H1 (cell line): ENCODE measurements around the gene IL1RAPL1. TPM values are rescaled to one million over a fixed set of nuclear protein-coding genes. Genes with fewer than 3 reads are reported as not detected.

Source experiments
- EP300 ChIP-seq, 2 experiments: IDR thresholded peaks; 1 replicate in 1 of 2; 2 replicates in 1 of 2; pipeline ENCODE4 v1.6.1; 2011 to 2012; ENCODE audit warnings: low read depth in 2 of 2, low read length in 2 of 2, mild to moderate bottlenecking in 2 of 2, borderline replicate concordance in 1 of 2, inconsistent platforms in 1 of 2, moderate library complexity in 1 of 2
- JUN ChIP-seq: IDR thresholded peaks from 2 replicates; pipeline ENCODE4 v1.6.1; 2011; ENCODE audit warnings: low read depth, mild to moderate bottlenecking, improper control_type of control experiment, low read length
- polyA plus RNA-seq, 7 experiments: library from polyadenylated mRNA; depleted of rRNA in 3 of 7; stranded (reverse) in 5 of 7; unstranded in 2 of 7; fragments of >200 nt in 5 of 7; fragments of 200-250 nt in 2 of 7; gene quantifications; 1 replicate in 5 of 7; 2 replicates in 1 of 7; 4 replicates in 1 of 7; pipeline versions ENCODE4 v1.2.1 to v1.2.3, GENCODE V29; 2011 to 2013; ENCODE audit warnings: missing spikeins in 2 of 7, mixed read lengths in 2 of 7
- total RNA-seq: library from RNA; stranded (reverse); fragmentation: NEBNext Ultra II Directional; extraction: Animal tissue kit (Norgen Biotek cat#: 25700); gene quantifications from 2 replicates; pipeline ENCODE4 v1.2.1, GENCODE V29; 2021
- TF ChIP-seq, protein P1 (sequence below): IDR thresholded peaks from 2 replicates; pipeline ENCODE4 v1.6.1; 2012; ENCODE audit warnings: inconsistent platforms
- TF ChIP-seq, protein P2 (sequence below): IDR thresholded peaks from 2 replicates; pipeline ENCODE4 v1.6.1; 2012; ENCODE audit warnings: low read length, inconsistent platforms

The IL1RAPL1 gene
- total and polyA plus RNA-seq, 2 of the 8 experiments (the other 6 are each of a cell fraction or from before 2014, with no cell fraction given): 0.11 to 0.35 TPM

- TF ChIP-seq EP300 (IDR thresholded peaks at IDR 0.05; ENCODE audit: borderline replicate concordance in 1 of 2, low read depth in 2 of 2, low read length in 2 of 2) (no peak), JUN (no peak)
- TF ChIP-seq, protein P1, sequence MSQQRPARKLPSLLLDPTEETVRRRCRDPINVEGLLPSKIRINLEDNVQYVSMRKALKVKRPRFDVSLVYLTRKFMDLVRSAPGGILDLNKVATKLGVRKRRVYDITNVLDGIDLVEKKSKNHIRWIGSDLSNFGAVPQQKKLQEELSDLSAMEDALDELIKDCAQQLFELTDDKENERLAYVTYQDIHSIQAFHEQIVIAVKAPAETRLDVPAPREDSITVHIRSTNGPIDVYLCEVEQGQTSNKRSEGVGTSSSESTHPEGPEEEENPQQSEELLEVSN: no peak
- TF ChIP-seq, protein P2, sequence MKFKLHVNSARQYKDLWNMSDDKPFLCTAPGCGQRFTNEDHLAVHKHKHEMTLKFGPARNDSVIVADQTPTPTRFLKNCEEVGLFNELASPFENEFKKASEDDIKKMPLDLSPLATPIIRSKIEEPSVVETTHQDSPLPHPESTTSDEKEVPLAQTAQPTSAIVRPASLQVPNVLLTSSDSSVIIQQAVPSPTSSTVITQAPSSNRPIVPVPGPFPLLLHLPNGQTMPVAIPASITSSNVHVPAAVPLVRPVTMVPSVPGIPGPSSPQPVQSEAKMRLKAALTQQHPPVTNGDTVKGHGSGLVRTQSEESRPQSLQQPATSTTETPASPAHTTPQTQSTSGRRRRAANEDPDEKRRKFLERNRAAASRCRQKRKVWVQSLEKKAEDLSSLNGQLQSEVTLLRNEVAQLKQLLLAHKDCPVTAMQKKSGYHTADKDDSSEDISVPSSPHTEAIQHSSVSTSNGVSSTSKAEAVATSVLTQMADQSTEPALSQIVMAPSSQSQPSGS: no peak
- TF ChIP-seq, all 59 proteins: peak for 0
Measured at GRCh38 chrX:29024871-29025270, 437.6 kb downstream of the IL1RAPL1 start (continued).
